Stomach (tissue), 4 donors: ENCODE measurements around the gene SMCO2.

Experiments
- CTCF ChIP-seq, 7 experiments: fragments of 450-650 bp in 4 of 7; fragments of 200-600 bp in 3 of 7; sonication (generic) in 3 of 7; IDR thresholded peaks; one replicate each; pipeline ENCODE4 v1.5.1; 2016 to 2019; ENCODE audit warnings: antibody characterized with exemption in 7 of 7, control low read depth in 2 of 7, mild to moderate bottlenecking in 1 of 7
- EP300 ChIP-seq: sonication (generic); formaldehyde crosslinking; IDR thresholded peaks from one replicate; pipeline ENCODE4 v1.6.1; 2017; ENCODE audit warnings: antibody characterized with exemption

- TF ChIP-seq CTCF (IDR thresholded peaks at IDR 0.05): no peak
- no peak for TF ChIP-seq EP300
Observed at GRCh38 chr12:27524839-27525753, 78.6 kb downstream of the SMCO2 start.
